Measurements from ENCODE around the gene CAMKV.
"Not testable (repeated sequence)": the region's sequence is repeated elsewhere in the genome, so short reads cannot be mapped to it uniquely, and the experiment has no call there.

Gene CAMKV

DNA sequence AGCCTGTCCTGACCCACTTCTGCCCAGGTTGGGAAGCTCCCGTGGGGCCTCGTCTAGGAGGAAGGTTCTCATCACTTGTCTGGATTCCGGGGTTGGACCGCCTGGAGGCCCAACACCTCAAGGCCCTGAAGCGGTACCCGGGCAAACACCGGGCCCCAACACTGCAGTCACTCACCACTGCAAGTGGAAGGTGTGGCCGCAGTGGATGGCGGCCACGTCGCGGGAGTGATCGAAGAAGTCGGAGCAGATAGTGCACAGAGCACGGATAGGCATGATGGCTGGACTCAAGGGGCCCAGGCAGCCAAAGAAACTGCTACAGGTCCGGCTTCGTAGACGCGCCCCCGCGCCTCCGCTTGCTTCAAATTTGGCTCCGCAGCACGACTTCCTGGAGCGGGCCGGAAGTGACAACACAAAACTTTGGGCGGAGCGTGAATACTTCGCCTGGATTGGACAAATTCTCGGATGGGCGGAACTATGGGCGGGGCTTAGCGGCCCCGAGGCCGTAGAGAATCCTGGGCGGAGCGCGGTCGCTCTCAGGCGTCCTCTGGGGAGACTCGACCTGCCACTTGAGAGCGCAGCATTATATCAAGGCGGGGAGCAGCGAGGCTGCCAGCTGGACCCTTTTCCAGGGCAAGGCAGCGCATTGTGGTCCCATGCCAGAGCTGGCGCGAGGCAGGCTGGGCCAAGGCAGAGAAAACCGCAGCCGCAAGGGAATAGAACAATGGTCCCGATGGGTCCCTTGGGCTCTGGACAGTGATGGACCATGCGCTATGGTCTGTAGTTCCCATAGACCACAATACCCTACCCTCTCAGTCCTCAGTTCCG lies 13.3 kb downstream of the CAMKV start, which contains the start of gene TRAIP:
TRAIP (minus strand) TSS at position 384 of the 825 bp plus-strand sequence; CDS start at position 273, 111 bp downstream.
- DNase-seq (ENCODE audit: low read depth in 1 of 2, low spot score in 1 of 2): peak; percentile 86

DNA sequence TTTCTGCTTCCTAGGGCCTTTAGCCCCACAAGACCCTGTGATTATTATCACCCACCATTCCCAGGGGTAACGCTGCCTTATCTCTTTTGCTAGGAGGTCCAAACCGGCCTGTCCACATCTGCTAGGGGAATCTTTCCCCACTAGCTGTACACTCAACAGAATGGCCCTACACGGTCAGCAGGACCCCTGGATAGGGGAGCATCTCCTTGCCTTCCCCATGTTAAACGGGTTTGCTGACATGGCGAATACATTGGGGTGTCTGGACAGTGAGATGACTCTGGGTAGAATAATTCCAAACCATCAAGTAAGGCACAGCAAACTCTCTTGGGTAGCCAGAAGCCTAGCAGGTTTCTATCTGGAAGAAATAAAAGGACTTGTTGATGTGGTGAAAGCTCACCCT lies 14.0 kb downstream of the CAMKV start:
- no peak for DNase-seq (ENCODE audit: low read depth in 1 of 2, low spot score in 1 of 2)

GRCh38 chr3:49845694-49846093 lies 24.0 kb downstream of the CAMKV start:
- no peak for DNase-seq (ENCODE audit: low read depth in 1 of 2, low spot score in 1 of 2)

DNA sequence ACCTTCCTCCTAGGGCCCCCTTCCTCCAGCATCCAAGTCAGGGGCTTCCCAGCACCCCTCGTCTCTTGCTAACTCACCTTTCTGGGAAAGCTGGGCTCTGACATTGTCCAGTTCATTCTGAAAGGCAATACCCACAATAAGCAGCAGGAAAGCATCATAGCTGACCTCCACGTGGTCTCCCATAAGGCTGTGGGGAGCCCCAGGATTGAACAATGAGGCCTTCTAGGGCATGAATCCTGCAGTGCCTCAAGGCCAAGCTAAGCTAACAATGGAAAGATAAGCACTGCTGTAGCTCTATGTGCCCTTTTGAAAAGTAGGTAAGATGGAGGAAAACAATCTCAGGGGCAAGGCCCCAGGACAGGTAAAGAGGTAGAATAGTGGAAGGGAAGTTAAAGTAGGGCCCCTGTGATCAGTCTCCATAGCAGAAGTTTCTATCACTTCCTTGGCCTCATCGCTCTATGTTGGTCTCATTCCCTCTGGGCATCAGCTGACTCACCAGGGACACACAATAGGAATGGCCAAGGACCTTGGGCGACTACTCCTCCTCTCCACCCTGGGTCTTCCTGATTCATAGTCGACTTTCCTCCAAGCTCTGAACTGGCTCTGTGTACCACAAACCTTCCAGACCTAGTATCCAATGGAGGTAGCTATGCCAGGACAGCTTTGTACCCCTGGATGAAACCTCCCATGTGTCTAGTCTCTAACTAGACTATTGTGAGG lies 25.1 kb downstream of the CAMKV start:
- no peak for DNase-seq (ENCODE audit: low read depth in 1 of 2, low spot score in 1 of 2)

DNA sequence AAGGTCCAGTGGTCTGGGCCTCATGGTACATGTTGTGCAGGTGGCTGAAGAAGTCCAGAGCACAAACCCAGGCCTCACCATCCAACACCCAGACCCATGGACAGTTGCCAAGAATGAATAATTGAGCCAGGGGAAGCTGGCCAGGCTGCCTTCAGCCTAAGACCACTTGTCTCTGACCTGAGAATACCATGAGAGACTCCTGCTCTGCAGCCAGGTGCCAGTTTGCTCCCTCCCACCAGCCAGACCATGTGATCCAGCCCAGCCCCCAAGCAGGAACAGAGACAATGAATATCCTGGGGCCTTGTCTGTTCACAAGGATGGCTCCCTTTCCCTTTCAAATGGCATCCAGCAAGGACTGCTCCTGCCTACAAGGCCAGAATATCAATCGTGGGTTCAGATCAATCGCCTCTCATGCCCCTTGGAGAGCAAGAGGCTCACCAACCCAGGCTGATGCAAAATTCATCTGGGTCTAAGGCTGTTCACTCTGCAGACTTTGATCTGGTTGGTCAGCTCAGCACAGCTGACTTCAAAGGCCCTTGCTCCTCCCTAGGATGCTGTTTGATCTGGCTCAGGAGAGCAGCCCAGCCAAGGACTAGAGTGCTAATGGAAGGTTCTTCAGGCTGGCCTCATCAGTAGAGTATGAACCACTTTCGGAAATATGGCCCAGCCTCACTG lies 26.7 kb downstream of the CAMKV start:
- DNase-seq (ENCODE audit: low read depth in 1 of 2, low spot score in 1 of 2): no peak

- DNase-seq (ENCODE audit: low read depth in 1 of 2, low spot score in 1 of 2): no peak
Observed at GRCh38 chr3:49841806-49842205, 27.9 kb downstream of the CAMKV start.

DNA sequence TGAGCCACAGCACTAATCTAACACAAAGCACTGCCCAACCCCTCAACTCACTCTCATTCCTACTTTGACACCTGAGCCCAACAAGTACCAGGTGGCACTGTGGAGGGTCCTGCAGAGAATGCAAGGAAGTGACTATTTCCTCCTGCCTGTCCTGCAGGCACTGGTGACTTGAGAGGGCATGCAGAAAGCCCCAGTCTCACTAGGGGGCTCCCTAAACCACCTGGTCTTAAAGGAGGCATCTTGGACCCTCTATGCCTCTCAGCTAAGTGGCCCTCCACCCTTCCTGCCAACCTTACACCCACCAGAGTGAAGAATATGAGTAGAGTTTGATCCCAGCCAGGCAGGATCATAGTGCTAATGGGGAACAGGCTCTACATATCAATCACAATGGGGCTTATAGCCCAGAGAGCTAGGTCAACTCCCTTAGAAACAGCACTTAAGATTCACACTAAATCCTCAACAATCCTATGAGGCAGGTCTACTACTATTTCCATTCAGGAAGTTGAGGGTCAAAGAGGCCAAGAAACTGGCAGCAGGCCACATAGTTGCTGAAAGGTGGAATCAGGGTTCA lies 28.5 kb downstream of the CAMKV start:
- DNase-seq (ENCODE audit: low read depth in 1 of 2, low spot score in 1 of 2): no peak

GRCh38 chr3:49840388-49840787 lies 29.3 kb downstream of the CAMKV start:
- DNase-seq (ENCODE audit: low read depth in 1 of 2, low spot score in 1 of 2): no peak

DNA sequence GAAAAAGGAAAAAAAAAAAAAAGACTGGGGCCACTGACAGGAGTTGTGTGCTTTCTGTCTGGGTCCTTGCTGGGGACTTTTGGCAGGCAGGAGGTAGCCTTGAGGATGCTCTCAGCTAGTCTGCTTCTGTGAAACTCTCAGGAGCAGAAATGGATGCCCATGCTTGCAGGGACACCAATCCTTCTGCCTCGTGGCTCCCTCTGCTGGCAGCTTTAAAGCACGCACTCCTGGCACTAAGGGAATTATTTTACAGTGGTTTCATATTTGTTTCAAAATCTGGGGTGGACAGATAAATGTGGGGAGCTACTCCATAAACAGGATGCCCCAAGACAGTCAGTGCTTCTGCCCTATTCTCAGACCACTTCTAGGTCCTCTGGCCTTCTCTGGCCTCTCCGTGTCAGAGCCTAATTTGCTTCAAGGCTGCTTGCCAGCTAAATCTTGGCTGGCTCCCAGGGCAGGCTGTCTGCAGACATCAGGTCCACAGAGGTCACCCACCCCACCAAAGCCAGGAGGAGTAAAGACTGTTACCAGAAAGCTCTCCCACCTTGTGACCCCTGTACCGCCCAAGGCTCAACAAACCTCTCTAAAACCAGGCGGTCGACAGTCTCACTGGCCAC lies 30.4 kb downstream of the CAMKV start:
- DNase-seq (ENCODE audit: low read depth in 1 of 2, low spot score in 1 of 2): peak; percentile 55 to 59

DNA sequence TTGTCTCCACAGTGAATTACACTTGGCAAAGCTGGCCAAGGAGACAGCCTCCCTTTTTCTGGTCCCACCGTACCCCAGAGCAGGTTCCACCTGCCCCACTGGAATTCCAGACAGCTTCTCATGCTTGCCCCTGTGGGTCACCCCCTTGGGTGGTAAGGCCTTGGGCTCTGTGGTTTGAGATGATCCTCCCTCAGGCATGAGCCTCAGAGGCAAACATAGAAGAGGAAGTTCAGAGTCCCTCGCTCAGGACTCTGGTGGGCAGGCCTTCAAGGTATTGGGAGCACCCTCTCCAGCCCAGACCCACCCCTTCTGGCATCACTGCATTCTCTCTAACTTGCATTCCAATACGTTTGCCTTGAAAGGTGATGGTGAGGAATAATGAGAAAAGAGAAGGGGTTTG lies 38.4 kb downstream of the CAMKV start:
- DNase-seq (ENCODE audit: low read depth in 1 of 2, low spot score in 1 of 2): no peak

GRCh38 chr3:49826016-49826415 lies 43.7 kb downstream of the CAMKV start:
- DNase-seq (ENCODE audit: low read depth in 1 of 2, low spot score in 1 of 2): no peak

- DNase-seq (ENCODE audit: low read depth in 1 of 2, low spot score in 1 of 2): not testable (repeated sequence)
Observed at GRCh38 chr3:49823131-49823530, 46.6 kb downstream of the CAMKV start.

GRCh38 chr3:49813497-49814174 lies 56.1 kb downstream of the CAMKV start, which contains the start of gene UBA7:
TSS of gene UBA7 (minus strand) at chr3:49813953. CDS start at chr3:49813787, 166 bp downstream.
- no peak for DNase-seq (ENCODE audit: low read depth in 1 of 2, low spot score in 1 of 2)

DNA sequence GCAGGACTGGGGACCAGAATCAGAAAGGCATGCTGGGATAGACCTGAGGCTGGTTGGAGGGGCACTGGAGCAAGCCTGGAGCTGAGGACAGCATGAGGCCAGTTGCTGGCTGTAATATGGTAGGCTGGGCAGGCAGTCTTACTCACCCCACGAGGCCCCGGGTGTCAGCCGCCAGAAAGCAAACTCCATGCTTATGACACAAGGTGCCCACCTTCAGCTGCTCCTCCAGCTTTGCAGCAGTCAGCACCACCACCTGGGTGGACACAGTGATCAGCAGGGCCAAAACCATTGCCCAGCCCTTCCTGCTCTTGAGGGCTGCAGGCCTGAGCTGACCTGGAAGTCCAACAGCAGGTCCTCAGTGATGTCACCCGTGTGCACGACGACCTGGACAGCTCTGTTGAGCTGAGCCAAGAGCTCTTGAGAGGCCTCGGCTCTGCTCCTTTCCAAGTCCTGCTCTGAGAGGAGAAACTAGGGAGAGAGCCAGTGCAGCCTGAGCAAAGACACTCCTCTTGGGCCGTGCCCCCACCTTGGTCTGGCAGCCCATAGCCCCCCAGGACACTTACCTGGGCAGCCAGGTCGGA lies 56.7 kb downstream of the CAMKV start:
- DNase-seq (ENCODE audit: low read depth in 1 of 2, low spot score in 1 of 2): no peak

Measured in stimulated activated CD4-positive, alpha-beta T cell treated with anti-CD3 and anti-CD28 coated beads, Interleukin-15, amount 100 ng/mL, for 1 hour (primary cell).